NT2/D1 (cell line): ENCODE measurements around the gene TMED3.

ENCODE experiments used
- DNase-seq: peaks from one replicate; pipeline ENCODE4 v3.0.0-alpha.2; 2011; ENCODE audit warnings: low read depth, low spot score
- H3K27me3 ChIP-seq: 2 replicates; pipeline ENCODE4 v1.6.0; 2011; ENCODE audit warnings: mild to moderate bottlenecking; ENCODE audit not compliant: insufficient read length, insufficient read depth
- H3K36me3 ChIP-seq: 2 replicates; pipeline ENCODE4 v1.6.1; 2011; ENCODE audit warnings: mild to moderate bottlenecking, low read length, mixed read lengths; ENCODE audit not compliant: insufficient read depth, insufficient read length
- H3K4me1 ChIP-seq: 2 replicates; pipeline ENCODE4 v1.5.1; 2011; ENCODE audit not compliant: insufficient read depth, insufficient read length
- H3K4me3 ChIP-seq: 2 replicates; pipeline ENCODE4 v1.5.1; 2011; ENCODE audit warnings: low read depth; ENCODE audit not compliant: insufficient read length
- H3K9ac ChIP-seq: 2 replicates; pipeline ENCODE4 v1.6.0; 2011; ENCODE audit warnings: low read depth; ENCODE audit not compliant: insufficient read length
- H3K9me3 ChIP-seq: 2 replicates; pipeline ENCODE4 v1.5.1; 2011; ENCODE audit warnings: mild to moderate bottlenecking, low read length; ENCODE audit not compliant: insufficient read depth
- SUZ12 ChIP-seq: IDR thresholded peaks from 2 replicates; pipeline ENCODE4 v1.6.1; 2011; ENCODE audit not compliant: insufficient read length, insufficient read depth; ENCODE audit errors: extremely low read depth
- YY1 ChIP-seq: IDR thresholded peaks from 2 replicates; pipeline ENCODE4 v1.6.1; 2011; ENCODE audit not compliant: insufficient read length, insufficient read depth
- ZNF274 ChIP-seq: IDR thresholded peaks from 2 replicates; pipeline ENCODE4 v1.6.1; 2011; ENCODE audit warnings: mild to moderate bottlenecking, low read depth, low read length

TMED3 gene

GRCh38 chr15:79310985-79311900 is at the start of gene TMED3:
TMED3 (plus strand) TSS chr15:79311112; CDS start chr15:79311250, 138 bp downstream.
- TF ChIP-seq YY1 (no peak), ZNF274 (no peak), SUZ12 (no peak)
- Histone ChIP-seq H3K27me3 (peaks cover 30% of the 10 kb centered on the region), H3K4me1 (peaks cover 3% of the 10 kb centered on the region), H3K9ac (peak within 1 kb of the TSS; percentile 99), H3K4me3 (peak within 1 kb of the TSS; percentile 97), H3K9me3 (no peaks in the 10 kb centered on the region), H3K36me3 (peaks cover 36% of the 10 kb centered on the region)
- peak; percentile 77 for DNase-seq

GRCh38 chr15:79261836-79262235 is 49.1 kb upstream of the TMED3 start:
- no peaks in the 10 kb centered on the region for H3K4me1 ChIP-seq
- H3K4me3 ChIP-seq = no peak overlapping the region
- no peak overlapping the region for H3K9ac ChIP-seq
- no peaks in the 10 kb centered on the region for H3K36me3 ChIP-seq
- H3K9me3 ChIP-seq = peaks cover 2% of the 10 kb centered on the region; the same call in 1 of the 2 replicates
- TF ChIP-seq YY1 (no peak), ZNF274 (no peak), SUZ12 (no peak)
- H3K27me3 ChIP-seq = no peaks in the 10 kb centered on the region
- DNase-seq = no peak

GRCh38 chr15:79265167-79265566 is 45.7 kb upstream of the TMED3 start:
- Histone ChIP-seq H3K4me1 (no peaks in the 10 kb centered on the region), H3K4me3 (no peak overlapping the region), H3K9me3 (no peaks in the 10 kb centered on the region), H3K9ac (no peak overlapping the region), H3K27me3 (no peaks in the 10 kb centered on the region), H3K36me3 (no peaks in the 10 kb centered on the region)
- no peak for DNase-seq
- TF ChIP-seq YY1 (no peak), SUZ12 (no peak), ZNF274 (no peak)

- Histone ChIP-seq H3K36me3 (no peaks in the 10 kb centered on the region), H3K9me3 (no peaks in the 10 kb centered on the region), H3K9ac (no peak overlapping the region), H3K27me3 (no peaks in the 10 kb centered on the region), H3K4me3 (no peak overlapping the region), H3K4me1 (no peaks in the 10 kb centered on the region)
- TF ChIP-seq ZNF274 = no peak
- TF ChIP-seq YY1 = no peak
- no peak for TF ChIP-seq SUZ12
- DNase-seq = no peak
Observed at GRCh38 chr15:79265987-79266579, 44.8 kb upstream of the TMED3 start.

- peak within 1 kb of the TSS; percentile 49 for H3K4me3 ChIP-seq
- H3K27me3 ChIP-seq = peaks cover 66% of the 10 kb centered on the region
- peaks cover 3% of the 10 kb centered on the region for H3K4me1 ChIP-seq
- TF ChIP-seq SUZ12 (peak; percentile 48), ZNF274 (no peak)
- no peaks in the 10 kb centered on the region for H3K36me3 ChIP-seq
- H3K9me3 ChIP-seq = no peaks in the 10 kb centered on the region
- H3K9ac ChIP-seq = peak within 1 kb of the TSS; percentile 57
- DNase-seq = no peak
Observed at GRCh38 chr15:79282371-79283251, 28.3 kb upstream of the TMED3 start, which contains the start of gene ANKRD34C. ANKRD34C (plus strand) TSS chr15:79282722; CDS start chr15:79293285, 10,563 bp downstream.

GRCh38 chr15:79283252-79284048 is 27.5 kb upstream of the TMED3 start:
- Histone ChIP-seq H3K27me3 (peaks cover 66% of the 10 kb centered on the region), H3K4me3 (no peak overlapping the region), H3K9ac (no peak overlapping the region), H3K9me3 (no peaks in the 10 kb centered on the region), H3K36me3 (no peaks in the 10 kb centered on the region), H3K4me1 (peaks cover 3% of the 10 kb centered on the region)
- peak; percentile 36 for DNase-seq
- peak; percentile 63 for TF ChIP-seq SUZ12
- no peak for TF ChIP-seq ZNF274
